B cell (primary cell): ENCODE results near the gene UCP2. TPM values are rescaled to one million over a fixed set of nuclear protein-coding genes. Genes with fewer than 3 reads are reported as not detected.

Experiments
- ATAC-seq: fragments of 200-7000 bp; cut with Tn5 transposase; one replicate; pipeline ENCODE4 v1.10.0; 2021; ENCODE audit warnings: low read depth, mild to moderate bottlenecking, moderate number of reproducible peaks, moderate library complexity
- CTCF ChIA-PET: fragments of 350-600 bp; sonication (Branson Sonifier 250); formaldehyde crosslinking; loops from one replicate; lab custom pipeline; 2021; ENCODE audit warnings: antibody characterized with exemption, inconsistent platforms; lab: Charles Lee
- POLR2A ChIA-PET: fragments of 350-600 bp; sonication (Branson Sonifier 250); formaldehyde crosslinking; loops from one replicate; lab custom pipeline; 2021; ENCODE audit warnings: antibody characterized with exemption; lab: Charles Lee
- DNase-seq: peaks from one replicate; pipeline ENCODE4 v3.0.0; 2013
- H2AFZ ChIP-seq: 2 replicates; pipeline ENCODE4 v1.6.1; 2012; ENCODE audit warnings: mild to moderate bottlenecking, low read depth, low read length; ENCODE audit not compliant: insufficient read depth, poor library complexity, severe bottlenecking
- H3K27ac ChIP-seq, 2 donors: 1 replicate in 1 of 2; 2 replicates in 1 of 2; pipeline ENCODE4 v1.5.1; 2012 to 2013; ENCODE audit warnings: low read length in 2 of 2, mild to moderate bottlenecking in 2 of 2, moderate library complexity in 1 of 2
- H3K27me3 ChIP-seq, 4 experiments: fragments of 200-600 bp in 1 of 4; sonication (generic) in 1 of 4; replicated peaks in 1 of 4; 1 replicate in 2 of 4; 2 replicates in 2 of 4; pipeline versions ENCODE4 v1.6.1 to v1.7.0; 2013 to 2016; ENCODE audit warnings: low read length in 3 of 4, mild to moderate bottlenecking in 2 of 4, mixed read lengths in 1 of 4, moderate library complexity in 1 of 4; ENCODE audit not compliant: insufficient read depth in 4 of 4, control insufficient read depth in 3 of 4; ENCODE audit errors: control extremely low read depth in 1 of 4
- H3K36me3 ChIP-seq, 2 experiments: replicated peaks in 1 of 2; 1 replicate in 1 of 2; 2 replicates in 1 of 2; pipeline versions ENCODE4 v1.6.1 to v1.7.1; 2013; ENCODE audit warnings: low read length in 1 of 2; ENCODE audit not compliant: insufficient read depth in 2 of 2, control insufficient read depth in 1 of 2; ENCODE audit errors: control extremely low read depth in 1 of 2, extremely low read depth in 1 of 2
- H3K4me1 ChIP-seq, 2 donors: fragments of 200-600 bp in 1 of 2; sonication (generic) in 1 of 2; 1 replicate in 1 of 2; 2 replicates in 1 of 2; pipeline versions ENCODE4 v1.5.1 to v1.6.1; 2013 to 2017; ENCODE audit warnings: low read length in 2 of 2; ENCODE audit not compliant: control insufficient read depth in 2 of 2, insufficient read depth in 2 of 2
- H3K4me2 ChIP-seq: replicated peaks from 2 replicates; pipeline ENCODE3; 2012; ENCODE audit warnings: mild to moderate bottlenecking, low read depth, low read length; ENCODE audit not compliant: poor library complexity, severe bottlenecking
- H3K4me3 ChIP-seq, 5 experiments: fragments of 200-600 bp in 1 of 5; sonication (generic) in 1 of 5; 1 replicate in 3 of 5; 2 replicates in 2 of 5; pipeline versions ENCODE4 v1.5.1 to v1.7.0; 2011 to 2016; ENCODE audit warnings: low read length in 4 of 5, mild to moderate bottlenecking in 4 of 5, low read depth in 2 of 5, control low read depth in 1 of 5, moderate library complexity in 1 of 5; ENCODE audit not compliant: insufficient read depth in 1 of 5; ENCODE audit errors: control extremely low read depth in 1 of 5, extremely low read depth in 1 of 5
- H3K79me2 ChIP-seq: fragments of 200-600 bp; sonication (generic); one replicate; pipeline ENCODE4 v1.6.0; 2016; ENCODE audit warnings: low read length; ENCODE audit not compliant: control insufficient read depth, insufficient read depth
- H3K9ac ChIP-seq: fragments of 200-600 bp; sonication (generic); 2 replicates; pipeline ENCODE4 v1.6.1; 2017; ENCODE audit warnings: mild to moderate bottlenecking, low read length, moderate library complexity
- H3K9me3 ChIP-seq, 3 donors: one replicate each; pipeline versions ENCODE4 v1.6.1 to v1.7.1; 2013; ENCODE audit warnings: low read length in 2 of 3; ENCODE audit not compliant: control insufficient read depth in 2 of 3, insufficient read depth in 1 of 3; ENCODE audit errors: control extremely low read depth in 1 of 3
- H4K20me1 ChIP-seq: 2 replicates; pipeline ENCODE4 v1.6.0; 2012; ENCODE audit warnings: mild to moderate bottlenecking, low read length; ENCODE audit not compliant: insufficient read depth, control insufficient read depth, poor library complexity, severe bottlenecking
- H3K27ac Mint-ChIP-seq: one replicate; pipeline ENCODE4 v1.8.0; 2021; ENCODE audit warnings: mixed read lengths
- H3K27me3 Mint-ChIP-seq: one replicate; pipeline ENCODE4 v1.8.0; 2021; ENCODE audit warnings: mixed read lengths
- H3K4me1 Mint-ChIP-seq: one replicate; pipeline ENCODE4 v1.8.0; 2021; ENCODE audit warnings: mixed read lengths
- H3K4me3 Mint-ChIP-seq: one replicate; pipeline ENCODE4 v1.8.0; 2021; ENCODE audit warnings: mixed read lengths
- H3K9me3 Mint-ChIP-seq: one replicate; pipeline ENCODE4 v1.8.0; 2022; ENCODE audit warnings: mixed read lengths; ENCODE audit not compliant: insufficient read depth
- CTCF ChIP-seq: fragments of 200-600 bp; IDR thresholded peaks from one replicate; pipeline ENCODE4 v1.8.0; 2022; ENCODE audit warnings: antibody characterized with exemption, mild to moderate bottlenecking
- EZH2 ChIP-seq: IDR thresholded peaks from 2 replicates; pipeline ENCODE4 v1.6.1; 2012; ENCODE audit warnings: borderline replicate concordance, low read depth, mild to moderate bottlenecking, moderate library complexity, low read length; ENCODE audit not compliant: insufficient read depth, poor library complexity, severe bottlenecking
- WGBS: methylation state at CpG from one replicate; pipeline ENCODE4 v1.1.5; 2013; ENCODE audit warnings: missing lambda C conversion rate; ENCODE audit not compliant: insufficient coverage; 5-methylcytosine and 5-hydroxymethylcytosine counted together
- intact Hi-C: fragments of 100-400 bp; cut with micrococcal nuclease; formaldehyde crosslinking; loops from one replicate; pipeline ENCODE4 v1.10.0; 2022
- polyA plus RNA-seq: library from polyadenylated mRNA; depleted of rRNA; stranded (reverse); fragments of >200 nt; gene quantifications from 2 replicates; pipeline ENCODE4 v1.2.3, GENCODE V29; 2012
- total RNA-seq, 2 donors: library from RNA; stranded (reverse); fragments of 120-200 nt in 1 of 2; gene quantifications; 1 replicate in 1 of 2; 2 replicates in 1 of 2; pipeline versions ENCODE4 v1.2.3 to v1.2.4, GENCODE V29; 2013 to 2022

Gene UCP2
- total and polyA plus RNA-seq, 2 donors (not counting 1 experiment from before 2014, with no cell fraction given), result 613 to 697 TPM

- no peaks in the 10 kb centered on the region for H3K9me3 ChIP-seq
- no peak for ATAC-seq
- H2AFZ ChIP-seq, result no peak overlapping the region
- peak overlapping the region; percentile 49 to 94 for H3K27ac ChIP-seq
- POLR2A ChIA-PET, result interaction anchor here (0.6 to 9.4 kb wide), 5 partner anchors 6 to 37 kb away, joined by 3 to 155 read pairs (median 3); partner anchors contain the start of gene UCP2
- Mint-ChIP-seq H3K27me3 (no peaks in the 10 kb centered on the region), H3K27ac (peak overlapping the region; percentile 96), H3K4me3 (peak overlapping the region; percentile 65), H3K9me3 (no peaks in the 10 kb centered on the region), H3K4me1 (peaks cover 97% of the 10 kb centered on the region)
- intact Hi-C loops, result loop anchor here (1.0 kb wide), 1 partner anchor 7 kb away; the partner anchor contains the start of gene UCP2
- H3K4me1 ChIP-seq, result peaks cover 99 to 100% of the 10 kb centered on the region in 2 donors
- peak overlapping the region; percentile 60 for H3K4me2 ChIP-seq
- H3K79me2 ChIP-seq, result peaks cover 34% of the 10 kb centered on the region
- no peak overlapping the region for H3K9ac ChIP-seq
- H3K27me3 ChIP-seq, result no peaks in the 10 kb centered on the region
- H3K36me3 ChIP-seq, result peaks cover 19 to 59% of the 10 kb centered on the region in 2 experiments
- 90% methylated on average over 10 of the region's 13 CpGs for WGBS
- CTCF ChIA-PET, result interaction anchor here (1.0 to 2.2 kb wide), 3 partner anchors 20 to 30 kb away, joined by 3 to 6 read pairs (median 4); no protein-coding TSS in a partner anchor
- peak; percentile 24 for DNase-seq
- H3K4me3 ChIP-seq, result no peak overlapping the region
- TF ChIP-seq CTCF, result no peak
- TF ChIP-seq EZH2, result no peak
- peaks cover 61% of the 10 kb centered on the region for H4K20me1 ChIP-seq
Measured at GRCh38 chr11:73974604-73975478, 7.8 kb downstream of the UCP2 start.
